COR-L47 (cell line): ENCODE measurements around the gene TUT1.
"Not testable (repeated sequence)": the region's sequence is repeated elsewhere in the genome, so short reads cannot be mapped to it uniquely, and the experiment has no call there.

Source experiments
- DNase-seq: peaks from one replicate; lab custom pipeline; 2025; lab: John Stamatoyannopoulos, UW

TUT1 gene

GRCh38 chr11:62591448-62592145 is at the start of gene TUT1:
TSS of gene TUT1 (minus strand) at chr11:62591523. CDS start at chr11:62591485, 38 bp downstream.
- peak; percentile 99 for DNase-seq

GRCh38 chr11:62632492-62632891 is 41.2 kb upstream of the TUT1 start:
- no peak for DNase-seq

GRCh38 chr11:62627713-62628112 is 36.4 kb upstream of the TUT1 start:
- DNase-seq = no peak

GRCh38 chr11:62622476-62623089 is 31.3 kb upstream of the TUT1 start:
- no peak for DNase-seq

GRCh38 chr11:62621567-62622470 is 30.5 kb upstream of the TUT1 start, which contains the start of gene B3GAT3:
TSS of gene B3GAT3 (minus strand) at chr11:62621986. CDS start at chr11:62621947, 39 bp downstream.
- DNase-seq = peak; percentile 99

- DNase-seq = no peak
Observed at GRCh38 chr11:62621027-62621566, 29.8 kb upstream of the TUT1 start.

- DNase-seq = not testable (repeated sequence)
Observed at GRCh38 chr11:62616957-62617356, 25.6 kb upstream of the TUT1 start.

- DNase-seq = no peak
Observed at GRCh38 chr11:62615521-62615920, 24.2 kb upstream of the TUT1 start.

- DNase-seq = no peak
Observed at GRCh38 chr11:62614275-62614674, 23.0 kb upstream of the TUT1 start.

- no peak for DNase-seq
Observed at GRCh38 chr11:62613291-62613778, 22.0 kb upstream of the TUT1 start.

GRCh38 chr11:62612366-62613290 is 21.3 kb upstream of the TUT1 start, which contains the start of the genes EML3 and ROM1:
TSS of gene EML3 (minus strand) at chr11:62612775. CDS start at chr11:62612457, 318 bp downstream.
TSS of gene ROM1 (plus strand) at chr11:62613257. CDS start at chr11:62613282, 25 bp downstream.
- peak; percentile 53 for DNase-seq

GRCh38 chr11:62611705-62612365 is 20.5 kb upstream of the TUT1 start:
- no peak for DNase-seq

- DNase-seq = no peak
Observed at GRCh38 chr11:62610814-62611704, 19.7 kb upstream of the TUT1 start.

GRCh38 chr11:62610403-62610802 is 19.1 kb upstream of the TUT1 start:
- DNase-seq = no peak

GRCh38 chr11:62608776-62609175 is 17.5 kb upstream of the TUT1 start:
- no peak for DNase-seq

- no peak for DNase-seq
Observed at GRCh38 chr11:62607714-62608113, 16.4 kb upstream of the TUT1 start.

- no peak for DNase-seq
Observed at GRCh38 chr11:62605902-62606301, 14.6 kb upstream of the TUT1 start.

GRCh38 chr11:62605467-62605866 is 14.1 kb upstream of the TUT1 start:
- DNase-seq = no peak

GRCh38 chr11:62604460-62605120 is 13.3 kb upstream of the TUT1 start:
- no peak for DNase-seq
